Left ventricle myocardium inferior (tissue), 1 donor: ENCODE results near the gene PRSS23. TPM values are rescaled to one million over a fixed set of nuclear protein-coding genes. Genes with fewer than 3 reads are reported as not detected.
A peak's percentile ranks its signal among the peaks of the same experiment; 100 is the strongest.

Source experiments
- DNase-seq: peaks from one replicate; pipeline ENCODE4 v3.0.0-alpha.2; 2020
- H3K27ac ChIP-seq: fragments of 200-600 bp; replicated peaks from 2 replicates; pipeline ENCODE4 v1.8.0; 2021
- H3K27me3 ChIP-seq: fragments of 200-600 bp; 2 replicates; pipeline ENCODE4 v1.8.0; 2021; ENCODE audit warnings: low read depth
- H3K36me3 ChIP-seq: fragments of 200-600 bp; 2 replicates; pipeline ENCODE4 v1.8.0; 2021
- H3K4me1 ChIP-seq: fragments of 200-600 bp; 2 replicates; pipeline ENCODE4 v1.8.0; 2021
- H3K4me3 ChIP-seq: fragments of 200-600 bp; 2 replicates; pipeline ENCODE4 v1.8.0; 2021; ENCODE audit warnings: mild to moderate bottlenecking, moderate library complexity
- H3K9me3 ChIP-seq: fragments of 200-600 bp; replicated peaks from 2 replicates; pipeline ENCODE4 v1.8.0; 2021
- intact Hi-C: fragments of 100-400 bp; cut with micrococcal nuclease; formaldehyde crosslinking; loops from one replicate; pipeline ENCODE4 v1.11.0; 2022
- total RNA-seq: library from RNA; stranded (reverse); fragmentation: NEBNext Ultra II Directional; extraction: Animal tissue kit (Norgen Biotek cat#: 25700); gene quantifications from one replicate; pipeline ENCODE4 v1.2.1, GENCODE V29; 2021
- TF ChIP-seq, protein P1 (sequence below): fragments of 200-600 bp; IDR thresholded peaks from 2 replicates; pipeline ENCODE4 v1.8.0; 2021; ENCODE audit warnings: antibody characterized with exemption, mild to moderate bottlenecking, borderline replicate concordance
- donor health status: DM: no; HTN: yes; CAD: no; lungs with severe emphysema.

PRSS23 gene
- total RNA-seq, 1 donor from 2014 or later, result 6.5 TPM

DNA sequence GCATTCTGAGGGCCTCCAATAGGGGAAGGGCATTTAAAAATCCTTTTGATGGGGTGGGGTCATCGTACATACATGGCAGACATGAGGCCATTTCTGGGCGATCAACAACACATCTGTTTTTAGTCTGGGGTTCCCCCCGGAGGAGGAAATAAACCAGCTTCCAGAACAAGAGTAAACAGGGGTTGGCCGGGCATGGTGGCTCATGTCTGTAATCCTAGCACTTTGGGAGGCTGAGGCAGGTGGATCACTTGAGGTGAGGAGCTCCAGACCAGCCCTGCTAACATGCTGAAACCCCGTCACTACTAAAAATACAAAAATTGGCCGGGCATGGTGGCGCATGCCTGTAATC lies 12.0 kb downstream of the PRSS23 start:
- DNase-seq, result no peak
- intact Hi-C loops, result no loop called here
- Histone ChIP-seq H3K27me3 (no peaks in the 10 kb centered on the region), H3K4me1 (peaks cover 25% of the 10 kb centered on the region), H3K36me3 (no peaks in the 10 kb centered on the region), H3K4me3 (no peak overlapping the region), H3K27ac (no peak overlapping the region), H3K9me3 (no peaks in the 10 kb centered on the region)
- TF ChIP-seq, protein P1, sequence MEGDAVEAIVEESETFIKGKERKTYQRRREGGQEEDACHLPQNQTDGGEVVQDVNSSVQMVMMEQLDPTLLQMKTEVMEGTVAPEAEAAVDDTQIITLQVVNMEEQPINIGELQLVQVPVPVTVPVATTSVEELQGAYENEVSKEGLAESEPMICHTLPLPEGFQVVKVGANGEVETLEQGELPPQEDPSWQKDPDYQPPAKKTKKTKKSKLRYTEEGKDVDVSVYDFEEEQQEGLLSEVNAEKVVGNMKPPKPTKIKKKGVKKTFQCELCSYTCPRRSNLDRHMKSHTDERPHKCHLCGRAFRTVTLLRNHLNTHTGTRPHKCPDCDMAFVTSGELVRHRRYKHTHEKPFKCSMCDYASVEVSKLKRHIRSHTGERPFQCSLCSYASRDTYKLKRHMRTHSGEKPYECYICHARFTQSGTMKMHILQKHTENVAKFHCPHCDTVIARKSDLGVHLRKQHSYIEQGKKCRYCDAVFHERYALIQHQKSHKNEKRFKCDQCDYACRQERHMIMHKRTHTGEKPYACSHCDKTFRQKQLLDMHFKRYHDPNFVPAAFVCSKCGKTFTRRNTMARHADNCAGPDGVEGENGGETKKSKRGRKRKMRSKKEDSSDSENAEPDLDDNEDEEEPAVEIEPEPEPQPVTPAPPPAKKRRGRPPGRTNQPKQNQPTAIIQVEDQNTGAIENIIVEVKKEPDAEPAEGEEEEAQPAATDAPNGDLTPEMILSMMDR, result no peak

DNA sequence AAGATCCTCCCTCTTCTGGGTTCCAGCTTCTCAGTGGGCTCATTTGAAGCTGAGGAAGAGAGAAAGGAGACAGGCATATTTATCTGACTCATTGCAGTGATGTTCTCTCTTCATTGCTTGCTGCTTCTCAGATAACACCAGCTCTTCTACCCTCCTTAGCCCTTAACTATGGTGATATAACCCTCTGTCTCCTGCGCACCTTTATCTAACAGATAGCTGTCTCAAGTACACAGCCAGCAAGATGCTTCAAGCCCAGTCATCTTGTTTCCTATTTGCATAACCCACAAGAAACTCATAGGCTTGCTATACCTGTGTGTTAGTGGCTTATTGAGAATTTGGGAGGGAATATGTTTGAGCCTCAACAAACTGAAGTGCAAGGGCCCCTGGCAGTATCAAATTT lies 12.6 kb downstream of the PRSS23 start:
- Histone ChIP-seq H3K4me3 (no peak overlapping the region), H3K9me3 (no peaks in the 10 kb centered on the region), H3K4me1 (peaks cover 28% of the 10 kb centered on the region), H3K36me3 (no peaks in the 10 kb centered on the region), H3K27me3 (no peaks in the 10 kb centered on the region), H3K27ac (no peak overlapping the region)
- TF ChIP-seq, protein P1, result no peak
- DNase-seq, result no peak
- intact Hi-C loops, result no loop called here

DNA sequence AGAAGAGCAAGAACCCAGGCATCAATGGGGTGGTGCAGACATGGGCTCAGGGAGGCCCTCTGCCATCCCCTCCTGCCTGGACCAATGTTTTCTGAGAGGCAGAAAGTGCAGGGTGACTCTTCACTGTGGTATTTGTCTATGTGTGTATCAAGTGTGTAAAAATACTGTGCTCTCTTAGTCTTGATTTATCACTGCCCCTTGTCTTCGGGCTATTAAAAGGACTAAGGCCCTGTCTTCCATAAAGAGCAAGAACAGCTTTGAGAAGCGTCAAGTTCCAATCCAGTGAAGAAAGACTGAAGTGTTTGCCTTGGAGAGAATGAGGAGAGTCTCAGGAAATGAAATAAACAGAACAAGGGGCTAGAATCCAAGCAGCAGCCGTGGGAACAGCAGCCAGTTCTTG lies 14.4 kb downstream of the PRSS23 start:
- TF ChIP-seq, protein P1, result no peak
- H3K27me3 ChIP-seq, result no peaks in the 10 kb centered on the region
- DNase-seq, result no peak
- intact Hi-C loops, result loop anchor here (5.0 kb wide), 2 partner anchors 207 to 357 kb away; no protein-coding TSS in a partner anchor
- H3K27ac ChIP-seq, result peak overlapping the region; percentile 23
- H3K9me3 ChIP-seq, result no peaks in the 10 kb centered on the region
- no peaks in the 10 kb centered on the region for H3K36me3 ChIP-seq
- H3K4me1 ChIP-seq, result peaks cover 32% of the 10 kb centered on the region
- H3K4me3 ChIP-seq, result no peak overlapping the region

DNA sequence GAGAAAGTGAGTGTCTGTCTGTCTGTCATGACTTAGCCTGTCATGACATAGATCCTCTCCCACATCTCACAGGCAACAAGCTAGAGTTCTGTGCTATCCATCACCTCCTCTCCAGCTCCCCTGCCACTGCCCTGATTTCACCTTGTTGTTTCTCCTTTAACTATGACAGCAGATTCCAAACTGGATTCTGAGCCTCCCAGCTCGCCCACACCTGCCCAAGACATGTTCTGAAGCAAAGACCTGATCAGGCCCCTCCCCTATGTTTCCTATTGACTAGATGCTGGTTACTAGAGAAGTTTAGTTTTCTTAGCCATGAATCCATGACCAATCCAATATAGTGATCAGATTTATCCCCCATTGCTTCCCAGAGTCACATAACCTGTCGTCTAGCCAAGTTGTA lies 15.4 kb downstream of the PRSS23 start:
- TF ChIP-seq, protein P1, result no peak
- Histone ChIP-seq H3K27me3 (no peaks in the 10 kb centered on the region), H3K4me3 (no peak overlapping the region), H3K36me3 (no peaks in the 10 kb centered on the region), H3K9me3 (no peaks in the 10 kb centered on the region), H3K27ac (no peak overlapping the region), H3K4me1 (peaks cover 32% of the 10 kb centered on the region)
- intact Hi-C loops, result loop anchor here (5.0 kb wide), 2 partner anchors 208 to 358 kb away; no protein-coding TSS in a partner anchor
- DNase-seq, result no peak

GRCh38 chr11:86816251-86816726 lies 15.9 kb downstream of the PRSS23 start:
- peaks cover 32% of the 10 kb centered on the region for H3K4me1 ChIP-seq

More at GRCh38 chr11:86816251-86816726, 15.9 kb downstream of the PRSS23 start:
- no peaks in the 10 kb centered on the region for H3K27me3 ChIP-seq
- no peak overlapping the region for H3K4me3 ChIP-seq
- intact Hi-C loops, result loop anchor here (5.0 kb wide), 2 partner anchors 209 to 359 kb away; no protein-coding TSS in a partner anchor
- DNase-seq, result no peak
- H3K36me3 ChIP-seq, result no peaks in the 10 kb centered on the region
- no peaks in the 10 kb centered on the region for H3K9me3 ChIP-seq
- H3K27ac ChIP-seq, result no peak overlapping the region
- TF ChIP-seq, protein P1, result no peak
